Activated CD4-positive, alpha-beta T cell treated with anti-CD3 and anti-CD28 coated beads, Interleukin-2, amount 10 ng/mL, durations not matched to agents 7 days and 5 days (primary cell): ENCODE results near the gene PRKRIP1. TPM values are rescaled to one million over a fixed set of nuclear protein-coding genes. Genes with fewer than 3 reads are reported as not detected.
"Not testable (repeated sequence)": the region's sequence is repeated elsewhere in the genome, so short reads cannot be mapped to it uniquely, and the experiment has no call there.

Experiments used
- CTCF ChIA-PET: fragments of 350-600 bp; sonication (Branson Sonifier 250); formaldehyde crosslinking; loops from one replicate; lab custom pipeline; 2021; ENCODE audit warnings: antibody characterized with exemption; lab: Charles Lee
- POLR2A ChIA-PET: fragments of 350-600 bp; sonication (Branson Sonifier 250); formaldehyde crosslinking; loops from one replicate; lab custom pipeline; 2021; ENCODE audit warnings: antibody characterized with exemption; lab: Charles Lee
- DNase-seq: peaks from one replicate; pipeline ENCODE4 v3.0.0-alpha.2; 2020
- H3K27ac Mint-ChIP-seq: one replicate; pipeline ENCODE4 v1.8.0; 2021; ENCODE audit warnings: mild to moderate bottlenecking, moderate library complexity, mixed read lengths
- H3K27me3 Mint-ChIP-seq: one replicate; pipeline ENCODE4 v1.8.0; 2021; ENCODE audit warnings: mixed read lengths
- H3K36me3 Mint-ChIP-seq: one replicate; pipeline ENCODE4 v1.8.0; 2021; ENCODE audit warnings: low read depth, mixed read lengths
- H3K4me1 Mint-ChIP-seq: one replicate; pipeline ENCODE4 v1.8.0; 2021; ENCODE audit warnings: mixed read lengths
- H3K4me3 Mint-ChIP-seq: one replicate; pipeline ENCODE4 v1.8.0; 2021; ENCODE audit warnings: mild to moderate bottlenecking, moderate library complexity, mixed read lengths
- H3K9me3 Mint-ChIP-seq: one replicate; pipeline ENCODE4 v1.8.0; 2021; ENCODE audit warnings: mixed read lengths
- total RNA-seq, 2 experiments: library from RNA; stranded (reverse); gene quantifications; one replicate each; pipeline ENCODE4 v1.2.3, GENCODE V29; 2021

The PRKRIP1 gene, protein sequence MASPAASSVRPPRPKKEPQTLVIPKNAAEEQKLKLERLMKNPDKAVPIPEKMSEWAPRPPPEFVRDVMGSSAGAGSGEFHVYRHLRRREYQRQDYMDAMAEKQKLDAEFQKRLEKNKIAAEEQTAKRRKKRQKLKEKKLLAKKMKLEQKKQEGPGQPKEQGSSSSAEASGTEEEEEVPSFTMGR
- total RNA-seq = 10 to 100 TPM; 26.2 to 31.9 TPM

DNA sequence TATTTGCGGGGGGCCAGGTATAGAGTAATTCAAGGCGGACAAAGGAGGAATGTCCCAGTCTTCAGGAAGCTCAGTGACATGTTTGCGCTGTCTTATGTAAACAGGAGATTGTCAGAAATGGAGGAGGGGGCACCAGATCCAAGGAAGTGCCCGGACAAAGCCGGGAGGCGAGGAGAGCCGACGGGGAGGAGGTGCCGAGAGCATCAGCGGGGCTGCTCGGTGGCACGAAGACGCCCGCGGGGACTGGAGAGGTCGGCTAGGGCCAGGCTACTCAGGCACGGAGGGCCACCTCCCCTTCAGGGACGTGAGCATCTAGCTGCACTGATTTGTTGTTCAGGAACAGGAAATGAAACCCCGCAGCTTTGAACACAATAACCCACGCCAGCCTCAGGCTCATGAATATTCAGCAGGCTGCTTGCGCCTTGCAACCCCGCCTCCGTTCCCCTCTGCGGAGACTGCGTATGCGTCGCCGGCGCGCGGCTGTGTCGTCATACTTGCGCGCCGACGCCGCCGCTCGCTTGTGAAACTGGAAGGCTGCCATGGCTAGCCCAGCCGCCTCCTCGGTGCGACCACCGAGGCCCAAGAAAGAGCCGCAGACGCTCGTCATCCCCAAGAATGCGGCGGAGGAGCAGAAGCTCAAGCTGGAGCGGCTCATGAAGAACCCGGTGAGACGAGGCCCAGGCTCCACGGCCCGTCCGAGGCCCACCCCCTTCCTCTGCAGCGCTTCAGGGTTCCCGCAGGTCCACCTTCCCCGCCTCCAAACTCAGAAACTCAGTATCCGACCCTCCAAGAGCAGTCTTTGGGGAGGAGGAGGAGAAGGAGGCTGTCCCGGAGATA is at the start of gene PRKRIP1:
PRKRIP1 (plus strand) TSS at position 491 of the 837 bp plus-strand sequence; CDS start at position 540, 49 bp downstream.
- DNase-seq = peak; percentile 92
- Mint-ChIP-seq H3K27ac (peak within 1 kb of the TSS; percentile 93), H3K4me3 (peak within 1 kb of the TSS; percentile 90), H3K36me3 (peaks cover 23% of the 10 kb centered on the region), H3K4me1 (peaks cover 24% of the 10 kb centered on the region), H3K27me3 (no peaks in the 10 kb centered on the region), H3K9me3 (no peaks in the 10 kb centered on the region)
- ChIA-PET CTCF (interaction anchor here (0.6 to 1.3 kb wide), 4 partner anchors 10 to 117 kb away, joined by 3 to 5 read pairs (median 4); no protein-coding TSS in a partner anchor), POLR2A (no interaction called here)

DNA sequence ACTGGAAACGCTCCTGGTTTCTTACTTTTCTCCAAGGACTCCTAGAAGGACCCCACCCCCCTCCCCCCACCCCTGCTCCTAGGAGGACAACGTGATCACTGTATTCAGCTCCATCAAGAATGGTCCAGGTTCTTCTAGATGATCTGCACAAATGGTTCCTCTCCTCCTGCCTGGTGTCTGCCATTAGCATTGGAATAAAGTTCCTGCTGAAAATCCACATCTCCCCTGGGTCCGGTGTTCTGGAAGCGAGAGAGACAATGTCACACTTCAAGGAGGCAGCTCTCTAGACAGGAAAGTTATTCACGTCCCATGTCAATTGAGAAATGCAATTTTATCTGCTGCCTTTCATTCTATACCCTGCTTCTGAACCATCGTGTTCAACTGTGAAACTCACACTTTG is 49.2 kb upstream of the PRKRIP1 start:
- DNase-seq, H3K4me1 Mint-ChIP-seq, CTCF ChIA-PET, H3K27me3 Mint-ChIP-seq, POLR2A ChIA-PET, H3K36me3 Mint-ChIP-seq, H3K27ac Mint-ChIP-seq, H3K4me3 Mint-ChIP-seq, H3K9me3 Mint-ChIP-seq: not testable (repeated sequence)

DNA sequence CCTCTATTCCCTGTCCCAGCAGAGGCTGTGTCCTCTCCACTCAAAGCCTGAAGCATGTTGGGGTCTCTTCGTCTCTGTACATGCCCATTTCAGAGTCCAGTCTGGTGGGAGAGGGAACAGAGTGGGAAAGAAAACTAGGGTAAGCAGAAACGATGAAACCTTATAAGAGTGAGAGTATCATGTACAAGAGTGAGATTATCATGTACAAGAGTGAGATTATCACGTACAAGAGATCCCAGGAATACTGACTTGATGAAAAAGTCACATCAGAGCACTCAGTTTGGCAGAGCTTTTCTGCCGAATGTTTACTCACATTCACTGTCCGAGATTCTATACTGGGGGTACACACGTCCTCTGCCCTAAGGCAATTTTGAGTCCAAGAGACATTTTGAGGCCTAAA is 39.8 kb upstream of the PRKRIP1 start, which contains the start of gene SPDYE6:
SPDYE6 (minus strand) TSS at position 101 of the 400 bp plus-strand sequence. CDS start 421 bp downstream, outside the sequence.
- H3K9me3 Mint-ChIP-seq, H3K27me3 Mint-ChIP-seq, H3K4me1 Mint-ChIP-seq, H3K36me3 Mint-ChIP-seq, H3K27ac Mint-ChIP-seq, H3K4me3 Mint-ChIP-seq, CTCF ChIA-PET, DNase-seq, POLR2A ChIA-PET: not testable (repeated sequence)

DNA sequence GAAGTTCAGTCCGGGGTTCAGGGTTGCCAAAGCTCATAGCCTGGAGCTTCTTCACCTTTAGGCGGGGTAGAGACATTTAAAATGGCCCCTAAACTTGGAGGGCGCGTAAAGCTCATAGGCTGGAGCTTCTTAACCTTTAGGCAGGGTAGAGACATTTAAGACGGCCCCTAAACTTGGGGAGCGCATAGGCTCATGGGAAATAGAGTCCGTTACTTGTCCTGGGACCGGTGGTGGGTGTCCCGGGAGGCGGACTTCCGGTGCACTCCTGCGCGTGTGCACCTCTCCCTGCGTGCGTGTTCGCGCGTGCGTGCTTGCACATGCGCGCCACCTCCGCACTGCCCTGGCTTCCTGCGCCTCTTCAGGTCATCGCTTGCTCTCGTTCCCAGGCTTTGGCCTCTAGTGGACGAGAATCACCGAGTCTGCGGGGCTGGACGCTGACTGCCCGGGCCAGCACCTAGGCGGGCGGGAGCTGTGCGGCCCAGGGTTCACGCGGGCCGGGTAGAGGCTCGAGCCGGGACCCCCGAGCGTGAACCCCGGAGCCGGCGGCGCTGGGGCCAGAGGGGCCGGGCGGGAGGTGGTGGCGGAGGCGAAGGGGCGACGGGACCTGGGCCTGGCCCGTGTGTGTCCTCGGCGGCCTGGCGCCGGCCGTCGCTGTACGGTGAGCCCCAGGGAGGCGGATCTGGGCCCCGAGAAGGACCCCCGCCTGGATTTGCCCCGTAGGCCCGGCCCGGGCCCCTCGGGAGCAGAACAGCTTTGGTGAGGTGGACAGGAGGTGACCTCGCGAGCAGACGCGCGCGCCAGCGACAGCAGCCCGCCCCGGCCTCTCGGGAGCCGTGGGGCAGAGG is 32.4 kb upstream of the PRKRIP1 start:
- H3K9me3 Mint-ChIP-seq, CTCF ChIA-PET, H3K27me3 Mint-ChIP-seq: not testable (repeated sequence)
- H3K27ac Mint-ChIP-seq = peak overlapping the region; percentile 89
- H3K36me3 Mint-ChIP-seq = peaks cover 19% of the 10 kb centered on the region
- peak; percentile 96 for DNase-seq
- peaks cover 13% of the 10 kb centered on the region for H3K4me1 Mint-ChIP-seq
- POLR2A ChIA-PET = interaction anchor here (0.7 kb wide), 1 partner anchor 31 kb away, joined by 6 read pairs; no protein-coding TSS in a partner anchor
- H3K4me3 Mint-ChIP-seq = peak overlapping the region; percentile 90

DNA sequence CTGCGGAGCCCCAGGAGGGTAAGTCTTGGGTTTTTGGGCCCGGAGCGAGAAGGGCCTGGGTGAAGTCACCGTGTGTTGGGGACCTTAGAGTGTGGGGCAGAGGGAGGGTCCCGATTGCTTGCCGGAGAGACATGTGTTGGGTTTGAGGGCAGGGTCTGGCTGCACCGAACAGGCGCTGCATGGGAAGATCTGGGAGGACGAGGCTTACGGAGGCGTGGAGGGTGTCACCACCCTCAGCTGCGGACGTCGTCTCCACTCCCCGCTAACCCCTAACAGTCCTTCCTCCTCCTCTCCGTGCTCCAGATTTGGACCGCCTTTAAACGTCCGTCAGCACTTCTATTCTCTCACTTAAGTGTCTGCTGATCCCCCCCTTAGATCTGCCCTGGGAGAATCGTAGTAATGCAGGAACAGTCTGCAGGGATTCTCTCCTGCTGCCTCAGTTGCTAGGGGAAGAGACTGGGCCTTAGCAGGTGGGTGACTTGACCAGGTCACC is 31.7 kb upstream of the PRKRIP1 start:
- POLR2A ChIA-PET, CTCF ChIA-PET, H3K9me3 Mint-ChIP-seq, H3K27me3 Mint-ChIP-seq: not testable (repeated sequence)
- Mint-ChIP-seq H3K4me1 (peaks cover 13% of the 10 kb centered on the region), H3K27ac (peak overlapping the region; percentile 89), H3K4me3 (peak overlapping the region; percentile 90), H3K36me3 (peaks cover 19% of the 10 kb centered on the region)
- DNase-seq = peak; percentile 7

DNA sequence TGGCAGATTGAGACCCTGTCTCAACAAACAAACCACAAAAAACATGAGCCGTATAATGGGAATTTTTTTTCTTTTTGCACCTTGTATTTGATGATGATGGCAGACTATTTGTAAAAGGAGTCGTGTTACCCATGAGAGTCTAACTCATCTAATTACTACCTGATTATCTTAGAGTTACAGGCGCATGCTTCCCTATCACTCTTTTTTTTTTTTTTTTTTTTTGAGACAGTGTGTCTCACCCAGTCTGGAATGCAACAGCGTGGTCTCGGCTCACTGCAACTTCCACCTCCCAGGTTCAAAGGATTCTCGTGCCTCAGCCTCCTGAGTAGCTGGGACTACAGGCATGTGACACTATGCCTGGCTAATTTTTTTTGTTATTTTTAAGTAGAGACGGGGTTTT is 30.8 kb upstream of the PRKRIP1 start:
- Mint-ChIP-seq H3K4me3 (peak overlapping the region; percentile 45), H3K4me1 (peaks cover 15% of the 10 kb centered on the region), H3K36me3 (peaks cover 26% of the 10 kb centered on the region)
- H3K27ac Mint-ChIP-seq, POLR2A ChIA-PET, H3K9me3 Mint-ChIP-seq, H3K27me3 Mint-ChIP-seq, CTCF ChIA-PET, DNase-seq: not testable (repeated sequence)

DNA sequence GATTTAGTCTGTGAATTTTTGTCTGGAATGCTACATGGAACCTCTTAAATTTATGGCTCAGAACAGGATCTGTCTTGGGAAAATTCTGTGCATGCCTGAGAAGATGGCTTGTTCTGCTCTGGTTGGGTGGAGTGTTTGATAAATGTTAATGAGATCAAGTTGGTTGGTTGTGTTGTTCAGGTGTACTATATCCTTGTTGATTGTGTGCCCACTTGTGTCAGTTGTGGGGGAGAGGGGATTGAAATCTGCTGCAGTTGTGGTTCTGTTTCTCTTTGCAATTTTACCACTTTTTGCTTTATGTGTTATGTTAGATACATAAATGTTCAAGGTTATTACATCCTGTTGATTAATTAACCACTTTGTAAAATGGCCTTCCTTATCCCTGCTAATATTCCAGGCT is 26.1 kb upstream of the PRKRIP1 start:
- H3K4me3 Mint-ChIP-seq, H3K27ac Mint-ChIP-seq, DNase-seq, H3K4me1 Mint-ChIP-seq, CTCF ChIA-PET, POLR2A ChIA-PET, H3K27me3 Mint-ChIP-seq, H3K9me3 Mint-ChIP-seq: not testable (repeated sequence)
- peaks cover 39% of the 10 kb centered on the region for H3K36me3 Mint-ChIP-seq

DNA sequence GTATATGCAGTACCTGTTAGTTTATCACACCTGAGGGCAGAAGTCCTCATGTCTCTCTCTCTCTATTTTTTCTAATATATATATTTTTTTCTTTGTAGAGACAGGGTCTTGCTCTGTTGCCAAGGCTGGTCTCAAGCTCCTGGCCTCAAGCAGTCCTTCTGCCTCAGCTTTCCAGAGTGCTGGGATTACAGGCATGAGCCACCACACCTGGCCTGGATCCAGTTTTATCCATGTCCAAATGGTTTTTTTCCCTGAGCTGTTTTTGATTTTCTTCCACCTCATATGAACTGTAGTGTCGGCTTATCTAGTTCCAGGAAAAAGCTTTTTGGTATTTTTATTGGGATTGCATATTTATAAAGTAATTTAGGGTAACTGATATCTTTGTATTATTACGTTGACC is 23.4 kb upstream of the PRKRIP1 start:
- H3K4me3 Mint-ChIP-seq, H3K9me3 Mint-ChIP-seq, DNase-seq, POLR2A ChIA-PET, CTCF ChIA-PET, H3K27me3 Mint-ChIP-seq, H3K27ac Mint-ChIP-seq: not testable (repeated sequence)
- peaks cover 12% of the 10 kb centered on the region for H3K4me1 Mint-ChIP-seq
- peaks cover 38% of the 10 kb centered on the region for H3K36me3 Mint-ChIP-seq

DNA sequence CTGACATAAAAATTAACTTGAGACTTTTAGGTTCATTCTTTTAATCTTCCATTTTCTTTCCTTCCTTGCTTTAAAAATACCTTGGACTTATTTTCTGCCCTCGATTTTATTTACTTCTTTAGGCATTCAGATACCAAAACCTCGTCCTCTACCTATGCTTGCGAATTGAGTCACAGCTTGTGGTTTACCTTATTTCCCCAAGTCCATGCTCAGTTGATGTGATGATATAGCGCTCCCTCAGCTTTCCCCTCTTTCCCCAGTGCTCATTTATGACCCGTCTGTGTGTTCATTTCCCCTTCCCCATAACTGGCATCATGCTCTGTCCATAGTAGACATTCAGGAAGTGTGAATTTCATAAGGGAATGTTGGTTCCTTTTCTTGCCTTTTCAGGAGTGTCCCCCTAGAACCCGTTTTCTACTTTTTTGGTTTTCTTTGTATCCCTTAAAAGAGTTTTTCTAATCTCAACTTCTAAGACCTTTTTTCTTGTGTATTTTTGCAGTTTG is 19.1 kb upstream of the PRKRIP1 start:
- Mint-ChIP-seq H3K36me3 (peaks cover 28% of the 10 kb centered on the region), H3K27me3 (no peaks in the 10 kb centered on the region), H3K4me3 (no peak overlapping the region), H3K4me1 (peaks cover 9% of the 10 kb centered on the region), H3K27ac (peak overlapping the region; percentile 63), H3K9me3 (no peaks in the 10 kb centered on the region)
- CTCF ChIA-PET = no interaction called here
- no peak for DNase-seq
- POLR2A ChIA-PET = no interaction called here

DNA sequence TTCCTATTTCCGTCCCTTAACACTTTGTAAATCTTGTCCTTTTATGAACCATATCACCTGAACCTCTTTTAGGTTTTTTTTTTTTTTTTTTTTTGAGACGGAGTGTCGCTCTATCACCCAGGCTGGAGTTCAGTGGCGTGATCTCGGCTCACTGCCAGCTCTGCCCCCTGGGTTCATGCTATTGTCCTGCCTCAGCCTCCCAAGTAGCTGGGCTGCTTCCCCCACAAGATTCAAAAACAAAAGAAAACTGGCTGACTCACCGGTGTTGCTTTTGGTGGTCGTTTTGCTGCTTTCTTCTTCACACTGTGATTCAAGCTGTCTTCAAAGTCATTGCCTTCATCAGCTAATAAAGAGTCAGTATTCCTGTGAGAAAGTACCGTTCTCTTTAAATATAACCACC is 15.3 kb upstream of the PRKRIP1 start:
- H3K4me1 Mint-ChIP-seq, POLR2A ChIA-PET, H3K27ac Mint-ChIP-seq, H3K27me3 Mint-ChIP-seq, H3K4me3 Mint-ChIP-seq, DNase-seq, H3K9me3 Mint-ChIP-seq: not testable (repeated sequence)
- CTCF ChIA-PET = interaction anchor here (0.6 to 0.9 kb wide), 2 partner anchors 12 to 23 kb away, joined by 3 to 4 read pairs; no protein-coding TSS in a partner anchor
- H3K36me3 Mint-ChIP-seq = peaks cover 24% of the 10 kb centered on the region

DNA sequence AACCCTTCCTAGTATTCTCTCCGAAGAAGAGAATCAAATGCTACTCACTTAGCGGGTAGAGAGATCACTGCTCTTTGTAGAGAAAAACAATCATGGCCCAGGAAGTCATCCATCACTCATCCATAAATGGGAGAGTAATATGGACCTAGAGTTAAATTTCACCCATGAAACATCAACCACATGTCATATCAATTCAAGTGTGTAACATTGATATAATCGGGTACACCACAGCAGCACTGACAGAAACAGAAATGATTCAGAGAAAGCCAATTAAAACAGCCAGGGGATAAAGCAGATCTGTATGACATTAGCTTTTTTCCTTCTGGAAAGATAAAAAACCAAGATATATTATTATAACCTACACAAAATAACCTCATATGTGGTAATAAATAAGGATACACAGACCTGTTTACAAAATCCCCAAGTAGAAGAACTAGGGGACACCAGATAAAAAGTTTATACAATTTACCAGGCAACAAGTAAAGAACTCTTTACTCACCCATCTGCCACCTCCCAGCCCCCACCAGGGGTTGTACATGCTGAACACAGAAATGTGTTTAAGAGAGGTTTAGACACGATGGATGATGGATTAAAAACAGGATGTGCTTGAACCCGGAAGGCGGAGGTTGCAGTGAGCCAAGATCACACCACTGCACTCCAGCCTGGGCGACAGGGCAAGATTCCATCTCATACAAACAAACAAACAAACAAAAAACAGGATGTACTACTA is 14.3 kb upstream of the PRKRIP1 start:
- H3K9me3 Mint-ChIP-seq, CTCF ChIA-PET, H3K27ac Mint-ChIP-seq, DNase-seq, POLR2A ChIA-PET, H3K27me3 Mint-ChIP-seq, H3K4me3 Mint-ChIP-seq, H3K4me1 Mint-ChIP-seq: not testable (repeated sequence)
- peaks cover 23% of the 10 kb centered on the region for H3K36me3 Mint-ChIP-seq

DNA sequence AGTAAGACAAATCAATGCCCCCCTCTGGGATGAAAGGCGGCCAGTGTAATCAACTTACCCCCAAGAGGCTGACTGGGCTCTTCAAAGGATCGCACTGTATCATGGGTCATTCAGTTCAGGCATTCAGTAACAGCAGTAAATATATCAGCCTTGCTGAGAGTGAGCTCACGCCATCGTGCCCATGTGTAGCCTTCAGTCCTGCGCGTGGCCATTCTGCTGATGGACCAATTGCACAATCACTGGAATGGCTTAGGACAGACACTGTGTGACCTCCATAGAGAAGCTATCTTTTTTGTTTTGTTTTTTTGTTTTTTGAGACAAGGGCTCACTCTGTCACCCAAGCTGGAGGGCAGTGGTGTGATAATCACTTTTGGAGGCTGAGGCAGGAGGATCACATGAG is 9.1 kb upstream of the PRKRIP1 start:
- H3K27me3 Mint-ChIP-seq = no peaks in the 10 kb centered on the region
- no peak overlapping the region for H3K27ac Mint-ChIP-seq
- H3K36me3 Mint-ChIP-seq = peaks cover 3% of the 10 kb centered on the region
- H3K9me3 Mint-ChIP-seq = no peaks in the 10 kb centered on the region
- CTCF ChIA-PET = interaction anchor here (1.4 to 1.6 kb wide), 2 partner anchors 107 to 115 kb away, joined by 3 to 5 read pairs; no protein-coding TSS in a partner anchor
- POLR2A ChIA-PET = interaction anchor here (0.7 kb wide), 1 partner anchor 762 kb away, joined by 3 read pairs; no protein-coding TSS in a partner anchor
- H3K4me1 Mint-ChIP-seq = no peaks in the 10 kb centered on the region
- no peak for DNase-seq
- no peak overlapping the region for H3K4me3 Mint-ChIP-seq
